ENCODE data around the gene OXCT2.

DNA sequence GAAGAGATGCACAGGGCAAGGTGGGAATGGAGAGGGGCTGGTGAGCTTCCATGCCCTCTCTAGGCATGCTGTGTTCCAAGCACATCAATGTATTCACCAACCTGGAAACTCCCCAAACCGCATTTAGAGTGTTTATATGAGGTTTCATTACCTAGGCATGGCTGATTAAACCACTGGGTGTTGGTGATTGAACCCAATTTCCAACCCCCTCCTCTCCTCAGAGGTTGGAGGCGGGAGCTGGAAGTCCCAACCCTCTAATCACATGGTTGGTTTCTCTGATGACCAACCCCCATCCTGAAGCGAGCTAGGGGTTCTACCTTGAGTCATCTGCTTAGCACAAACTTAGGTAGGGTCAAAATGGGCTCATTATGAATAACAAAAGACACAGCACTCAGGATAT lies 35.4 kb downstream of the OXCT2 start:
- TF ChIP-seq POLR2A (IDR thresholded peaks at IDR 0.05; ENCODE audit: low read length) (no peak), GATA1 (IDR thresholded peaks at IDR 0.05; ENCODE audit: low read depth, low read length) (no peak)

Data from erythroblast (primary cell).